ENCODE measurements around the gene ECHDC1.

GRCh38 chr6:127345521-127345920, 2.1 kb upstream of the ECHDC1 start:
- TF ChIP-seq YY1 (IDR thresholded peaks at IDR 0.05; ENCODE audit: low read depth, low read length) (no peak), JUND (IDR thresholded peaks at IDR 0.05; ENCODE audit: low read length) (no peak), EZH2 (IDR thresholded peaks at IDR 0.05; ENCODE audit: low read depth, low read length, severe bottlenecking) (no peak), CREB1 (IDR thresholded peaks at IDR 0.05) (no peak), CEBPB (IDR thresholded peaks at IDR 0.05; ENCODE audit: low read depth, low read length) (no peak), RBBP5 (IDR thresholded peaks at IDR 0.05; ENCODE audit: borderline replicate concordance, low read depth, low read length) (no peak), GTF2F1 (IDR thresholded peaks at IDR 0.05; ENCODE audit: borderline replicate concordance, low read depth, low read length) (no peak), CBX5 (IDR thresholded peaks at IDR 0.05; ENCODE audit: low read depth, low read length) (no peak), POLR2A (IDR thresholded peaks at IDR 0.05; ENCODE audit: control extremely low read depth in 1 of 2, low read depth in 2 of 2, low read length in 2 of 2) (no peak), EP300 (IDR thresholded peaks at IDR 0.05; ENCODE audit: borderline replicate concordance in 1 of 2, low read depth in 2 of 2, low read length in 2 of 2) (no peak), CTCF (IDR thresholded peaks at IDR 0.05; ENCODE audit: control extremely low read depth in 1 of 3, insufficient read depth in 1 of 3, low read depth in 1 of 3, low read length in 3 of 3) (no peak), RXRA (IDR thresholded peaks at IDR 0.05; ENCODE audit: insufficient read depth, low read depth, low read length) (no peak)
